ENCODE results near the gene KCNC3. TPM values are rescaled to one million over a fixed set of nuclear protein-coding genes. Genes with fewer than 3 reads are reported as not detected.

The KCNC3 gene
- polyA plus RNA-seq, 2 of the 4 experiments (the other 2 are of a cell fraction) = 0.17 to 1.4 TPM

DNA sequence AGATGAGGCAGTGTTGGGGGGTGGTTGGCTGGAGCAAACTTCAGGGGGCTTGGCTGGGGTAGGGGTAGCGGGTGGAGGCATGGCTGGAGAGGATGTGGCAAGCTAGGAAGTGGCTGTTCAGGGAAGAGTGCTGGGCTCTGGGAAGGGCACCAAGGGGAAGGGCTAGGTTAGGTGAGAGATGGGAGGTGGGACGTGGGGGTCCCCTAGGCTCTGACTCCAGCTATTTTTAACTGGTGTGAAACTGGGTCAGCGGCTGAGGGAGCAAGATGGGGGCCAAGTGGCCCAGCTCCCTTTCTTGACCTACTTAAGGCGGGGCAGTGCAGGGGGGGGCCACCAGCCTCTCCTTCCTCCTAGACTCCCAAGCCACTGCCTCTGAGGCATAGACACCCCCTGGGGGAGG is 7.3 kb downstream of the KCNC3 start (continued):
- no peak for TF ChIP-seq EP300 (IDR thresholded peaks at IDR 0.05)

DNA sequence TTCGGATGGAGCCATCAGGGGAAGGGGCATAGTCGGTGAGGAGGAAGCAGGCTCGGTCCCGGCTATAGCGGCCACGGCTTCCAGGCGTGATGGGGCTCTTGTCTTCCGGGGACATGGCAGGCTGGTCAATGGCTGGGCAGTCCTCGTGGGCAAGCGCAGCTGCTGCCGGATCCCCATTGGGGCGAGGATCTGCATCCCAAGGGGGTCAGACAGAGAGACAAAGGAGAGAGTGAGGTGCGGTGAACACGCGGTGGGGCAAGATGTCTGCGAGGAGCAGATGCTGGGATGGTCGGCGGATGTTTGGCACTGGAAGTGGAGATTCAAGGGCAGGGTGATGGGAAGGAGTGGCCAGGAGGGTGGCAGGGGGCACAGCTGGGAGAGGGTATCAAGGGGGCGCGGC is 8.6 kb downstream of the KCNC3 start:
- Histone ChIP-seq H3K9me3 (no peaks in the 10 kb centered on the region), H3K4me1 (peaks cover 3% of the 10 kb centered on the region; the same call in 1 of the 3 replicates), H3K27ac (no peak overlapping the region), H3K4me3 (no peak overlapping the region), H3K4me2 (no peak overlapping the region)
- TF ChIP-seq MAFK (IDR thresholded peaks at IDR 0.05; ENCODE audit: partially characterized antibody) = no peak
- no peak for TF ChIP-seq CBX2 (IDR thresholded peaks at IDR 0.05; ENCODE audit: borderline replicate concordance, low read depth)
- TF ChIP-seq CEBPB (IDR thresholded peaks at IDR 0.05) = no peak
- TF ChIP-seq ZC3H11A (IDR thresholded peaks at IDR 0.05) = no peak
- no peak for TF ChIP-seq HDAC2 (IDR thresholded peaks at IDR 0.05)
- no peak for TF ChIP-seq EP300 (IDR thresholded peaks at IDR 0.05)
- TF ChIP-seq ESRRA (IDR thresholded peaks at IDR 0.05; ENCODE audit: borderline replicate concordance, low read length) = no peak
- TF ChIP-seq ZSCAN20 (CRISPR knock-in tag; IDR thresholded peaks at IDR 0.05) = no peak
- no peak for TF ChIP-seq FOXS1 (CRISPR knock-in tag; IDR thresholded peaks at IDR 0.05)
- TF ChIP-seq RARB (CRISPR knock-in tag; IDR thresholded peaks at IDR 0.05) = no peak
- no peak for TF ChIP-seq CHD4 (IDR thresholded peaks at IDR 0.05; ENCODE audit: borderline replicate concordance)
- TF ChIP-seq MYC (IDR thresholded peaks at IDR 0.05; ENCODE audit: borderline replicate concordance, low read length) = no peak
- TF ChIP-seq, protein P1, sequence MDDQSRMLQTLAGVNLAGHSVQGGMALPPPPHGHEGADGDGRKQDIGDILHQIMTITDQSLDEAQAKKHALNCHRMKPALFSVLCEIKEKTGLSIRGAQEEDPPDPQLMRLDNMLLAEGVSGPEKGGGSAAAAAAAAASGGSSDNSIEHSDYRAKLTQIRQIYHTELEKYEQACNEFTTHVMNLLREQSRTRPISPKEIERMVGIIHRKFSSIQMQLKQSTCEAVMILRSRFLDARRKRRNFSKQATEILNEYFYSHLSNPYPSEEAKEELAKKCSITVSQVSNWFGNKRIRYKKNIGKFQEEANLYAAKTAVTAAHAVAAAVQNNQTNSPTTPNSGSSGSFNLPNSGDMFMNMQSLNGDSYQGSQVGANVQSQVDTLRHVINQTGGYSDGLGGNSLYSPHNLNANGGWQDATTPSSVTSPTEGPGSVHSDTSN (IDR thresholded peaks at IDR 0.05) = no peak
- TF ChIP-seq NR3C1 (IDR thresholded peaks at IDR 0.05) = no peak
- FAIRE-seq (no peak), DNase-seq (ENCODE audit: low read depth in 1 of 2, low spot score in 1 of 2) (no peak), ATAC-seq (no peak)
- CTCF ChIA-PET = interaction anchor here (1.1 to 1.2 kb wide), 3 partner anchors 73 to 173 kb away, joined by 3 to 7 read pairs (median 4); no protein-coding TSS in a partner anchor
- 72% methylated on average over 20 of the region's 20 CpGs for WGBS (ENCODE audit: missing lambda C conversion rate)
- POLR2A ChIA-PET = no interaction called here

DNA sequence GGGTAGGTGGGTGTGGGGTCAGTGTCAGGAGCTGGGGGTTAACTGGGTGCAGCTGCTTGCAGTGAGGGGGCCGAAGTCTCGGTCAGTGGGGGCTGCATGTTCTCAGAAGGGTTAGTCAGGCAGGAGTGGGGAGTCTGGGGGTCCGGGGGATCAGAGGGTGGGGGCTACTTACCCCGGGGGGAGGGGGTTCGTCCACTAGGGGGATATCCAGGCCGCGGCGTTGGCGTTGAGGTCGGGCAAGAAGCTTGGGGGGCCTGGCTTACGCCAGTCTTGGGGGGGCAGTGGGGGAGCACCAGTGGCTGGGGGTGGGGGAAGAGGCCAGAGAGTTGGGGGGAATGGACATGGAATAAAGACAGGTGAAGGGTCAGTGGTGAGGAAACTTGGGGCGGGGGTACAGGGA is 9.1 kb downstream of the KCNC3 start:
- Histone ChIP-seq H3K9me3 (no peaks in the 10 kb centered on the region), H3K27ac (no peak overlapping the region), H3K4me1 (peaks cover 3% of the 10 kb centered on the region), H3K4me2 (no peak overlapping the region), H3K4me3 (no peak overlapping the region)
- POLR2A ChIA-PET = interaction anchor here (0.7 kb wide), 1 partner anchor 19 kb away, joined by 5 read pairs; no protein-coding TSS in a partner anchor
- ATAC-seq (no peak), DNase-seq (ENCODE audit: low read depth in 1 of 2, low spot score in 1 of 2) (no peak), FAIRE-seq (no peak)
- TF ChIP-seq, protein P1 (IDR thresholded peaks at IDR 0.05) = no peak
- TF ChIP-seq JUN (IDR thresholded peaks at IDR 0.05) (no peak), CEBPB (IDR thresholded peaks at IDR 0.05) (no peak), MYC (IDR thresholded peaks at IDR 0.05; ENCODE audit: borderline replicate concordance, low read length) (no peak), HOXA7 (CRISPR knock-in tag; IDR thresholded peaks at IDR 0.05) (no peak), GATA3 (IDR thresholded peaks at IDR 0.05; ENCODE audit: borderline replicate concordance) (no peak), EHMT2 (IDR thresholded peaks at IDR 0.05; ENCODE audit: low read depth) (no peak), ZFP36 (IDR thresholded peaks at IDR 0.05; ENCODE audit: borderline replicate concordance, partially characterized antibody) (no peak), RCOR1 (IDR thresholded peaks at IDR 0.05; ENCODE audit: low read depth, low read length) (no peak), NFE2L2 (conservative IDR thresholded peaks at IDR 0.05; ENCODE audit: low read length) (no peak), ZNF302 (CRISPR knock-in tag; IDR thresholded peaks at IDR 0.05) (no peak), PHF8 (IDR thresholded peaks at IDR 0.05; ENCODE audit: borderline replicate concordance, low read depth) (no peak), TFCP2L1 (CRISPR knock-in tag; IDR thresholded peaks at IDR 0.05) (no peak), NPAS2 (CRISPR knock-in tag; IDR thresholded peaks at IDR 0.05; ENCODE audit: borderline replicate concordance) (no peak), CBX8 (IDR thresholded peaks at IDR 0.05) (no peak), HOXB5 (CRISPR knock-in tag; IDR thresholded peaks at IDR 0.05) (no peak)
- TF ChIP-seq, protein P2, sequence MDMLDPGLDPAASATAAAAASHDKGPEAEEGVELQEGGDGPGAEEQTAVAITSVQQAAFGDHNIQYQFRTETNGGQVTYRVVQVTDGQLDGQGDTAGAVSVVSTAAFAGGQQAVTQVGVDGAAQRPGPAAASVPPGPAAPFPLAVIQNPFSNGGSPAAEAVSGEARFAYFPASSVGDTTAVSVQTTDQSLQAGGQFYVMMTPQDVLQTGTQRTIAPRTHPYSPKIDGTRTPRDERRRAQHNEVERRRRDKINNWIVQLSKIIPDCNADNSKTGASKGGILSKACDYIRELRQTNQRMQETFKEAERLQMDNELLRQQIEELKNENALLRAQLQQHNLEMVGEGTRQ (IDR thresholded peaks at IDR 0.05) = no peak
- CTCF ChIA-PET = interaction anchor here (1.0 to 1.2 kb wide), 3 partner anchors 12 to 173 kb away, joined by 3 to 4 read pairs (median 3); no protein-coding TSS in a partner anchor
- 69% methylated on average over 4 of the region's 12 CpGs for WGBS (ENCODE audit: missing lambda C conversion rate)

All from A549 (cell line).